ENCODE measurements around the gene TMEM8B.

DNA sequence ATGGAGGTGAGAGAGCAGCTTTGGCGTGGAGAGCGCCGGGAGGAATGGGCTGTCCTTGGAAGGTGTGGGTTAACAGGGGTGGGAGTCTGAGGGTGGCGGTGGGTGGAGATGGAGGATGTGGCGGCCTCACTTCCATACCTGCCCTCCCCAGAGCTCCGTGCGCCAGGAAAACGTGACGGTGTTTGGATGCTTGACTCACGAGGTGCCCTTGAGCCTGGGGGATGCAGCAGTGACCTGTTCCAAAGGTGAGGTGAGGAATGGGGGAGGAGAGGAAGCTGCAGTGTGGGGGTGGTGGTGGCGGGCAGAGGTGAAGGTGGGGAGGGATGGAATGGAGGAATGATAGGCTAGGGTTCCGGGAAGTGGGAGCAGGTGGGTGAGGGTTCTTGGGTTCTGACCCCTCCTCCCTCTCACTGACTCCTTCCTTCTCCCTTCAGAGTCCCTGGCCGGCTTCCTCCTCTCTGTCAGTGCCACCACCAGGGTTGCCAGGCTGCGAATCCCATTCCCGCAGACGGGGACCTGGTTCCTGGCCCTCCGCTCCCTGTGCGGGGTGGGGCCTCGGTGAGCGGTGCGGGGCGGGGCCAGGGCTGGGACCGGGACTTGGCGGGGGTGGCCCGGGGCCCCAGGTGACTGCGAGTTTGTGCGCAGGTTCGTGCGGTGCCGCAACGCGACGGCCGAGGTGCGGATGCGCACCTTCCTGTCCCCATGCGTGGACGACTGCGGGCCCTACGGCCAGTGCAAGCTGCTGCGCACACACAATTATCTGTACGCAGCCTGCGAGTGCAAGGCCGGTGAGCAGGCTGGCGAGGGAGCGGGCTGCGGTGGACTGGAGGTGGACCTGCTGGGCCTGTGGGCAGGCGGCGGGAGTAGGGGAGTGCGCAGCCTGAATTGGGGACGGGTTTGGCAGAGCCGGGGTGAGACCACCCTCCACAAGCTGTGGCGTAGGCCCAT is 17.1 kb downstream of the TMEM8B start:
- TF ChIP-seq, protein P1, sequence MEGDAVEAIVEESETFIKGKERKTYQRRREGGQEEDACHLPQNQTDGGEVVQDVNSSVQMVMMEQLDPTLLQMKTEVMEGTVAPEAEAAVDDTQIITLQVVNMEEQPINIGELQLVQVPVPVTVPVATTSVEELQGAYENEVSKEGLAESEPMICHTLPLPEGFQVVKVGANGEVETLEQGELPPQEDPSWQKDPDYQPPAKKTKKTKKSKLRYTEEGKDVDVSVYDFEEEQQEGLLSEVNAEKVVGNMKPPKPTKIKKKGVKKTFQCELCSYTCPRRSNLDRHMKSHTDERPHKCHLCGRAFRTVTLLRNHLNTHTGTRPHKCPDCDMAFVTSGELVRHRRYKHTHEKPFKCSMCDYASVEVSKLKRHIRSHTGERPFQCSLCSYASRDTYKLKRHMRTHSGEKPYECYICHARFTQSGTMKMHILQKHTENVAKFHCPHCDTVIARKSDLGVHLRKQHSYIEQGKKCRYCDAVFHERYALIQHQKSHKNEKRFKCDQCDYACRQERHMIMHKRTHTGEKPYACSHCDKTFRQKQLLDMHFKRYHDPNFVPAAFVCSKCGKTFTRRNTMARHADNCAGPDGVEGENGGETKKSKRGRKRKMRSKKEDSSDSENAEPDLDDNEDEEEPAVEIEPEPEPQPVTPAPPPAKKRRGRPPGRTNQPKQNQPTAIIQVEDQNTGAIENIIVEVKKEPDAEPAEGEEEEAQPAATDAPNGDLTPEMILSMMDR (IDR thresholded peaks at IDR 0.05): no peak
- no peak for TF ChIP-seq POLR2AphosphoS5 (IDR thresholded peaks at IDR 0.05)
- TF ChIP-seq EP300 (IDR thresholded peaks at IDR 0.05; ENCODE audit: low read depth): no peak
- no peak for TF ChIP-seq POLR2A (IDR thresholded peaks at IDR 0.05)

Measured in transverse colon (tissue), 4 donors.